GM21423 (cell line): Measurements from ENCODE around the gene PURB.
"Not testable (repeated sequence)": the region's sequence is repeated elsewhere in the genome, so short reads cannot be mapped to it uniquely, and the experiment has no call there.

ENCODE experiments used
- ATAC-seq: cut with Tn5 transposase; IDR thresholded peaks from one replicate; pipeline ENCODE4 v1.9.1; 2021; ENCODE audit warnings: mild to moderate bottlenecking, moderate library complexity; ENCODE audit not compliant: unreplicated experiment

PURB gene

GRCh38 chr7:44885394-44886317, at the start of gene PURB:
TSS of gene PURB (minus strand) at chr7:44885530. CDS start at chr7:44885348, 182 bp downstream.
- ATAC-seq, result peak; percentile 83

DNA sequence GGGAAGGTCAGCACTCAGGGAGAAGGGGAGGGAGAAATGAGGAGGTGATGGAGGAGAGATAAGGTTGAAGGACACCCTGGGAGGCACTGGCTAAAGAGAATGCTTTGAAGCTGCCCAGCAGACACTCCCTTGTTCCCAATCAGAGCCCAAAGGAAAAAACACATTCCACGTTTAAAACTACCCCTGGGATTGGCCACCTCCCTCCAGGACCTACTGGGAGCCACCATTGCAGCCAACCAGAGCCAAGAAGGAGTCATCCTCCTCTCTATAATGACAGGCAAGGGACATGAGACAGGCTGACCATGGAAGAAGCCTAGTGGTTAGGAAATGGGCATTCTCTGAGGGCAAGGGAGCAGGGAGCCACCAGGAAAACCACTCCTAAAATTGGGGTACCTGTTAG, 49.7 kb upstream of the PURB start:
- ATAC-seq, result no peak

- not testable (repeated sequence) for ATAC-seq
Measured at GRCh38 chr7:44934510-44934909, 49.2 kb upstream of the PURB start.

DNA sequence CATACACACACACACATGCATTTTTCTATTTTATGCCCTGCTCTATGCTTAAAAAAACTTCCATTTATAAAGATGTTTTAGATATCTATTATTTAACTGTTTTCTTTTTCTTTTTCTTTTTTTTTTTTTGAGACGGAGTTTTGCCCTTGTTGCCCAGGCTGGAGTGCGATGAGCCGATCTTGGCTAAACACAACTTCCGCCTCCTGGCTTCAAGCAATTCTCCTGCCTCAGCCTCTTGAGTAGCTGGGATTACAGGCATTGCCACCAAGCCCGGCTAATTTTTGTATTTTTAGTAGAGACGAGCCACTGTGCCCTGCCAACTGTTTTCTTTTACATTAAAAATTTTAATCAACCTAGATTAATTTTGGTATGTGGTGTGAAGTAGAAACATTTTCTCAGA, 45.6 kb upstream of the PURB start:
- no peak for ATAC-seq

DNA sequence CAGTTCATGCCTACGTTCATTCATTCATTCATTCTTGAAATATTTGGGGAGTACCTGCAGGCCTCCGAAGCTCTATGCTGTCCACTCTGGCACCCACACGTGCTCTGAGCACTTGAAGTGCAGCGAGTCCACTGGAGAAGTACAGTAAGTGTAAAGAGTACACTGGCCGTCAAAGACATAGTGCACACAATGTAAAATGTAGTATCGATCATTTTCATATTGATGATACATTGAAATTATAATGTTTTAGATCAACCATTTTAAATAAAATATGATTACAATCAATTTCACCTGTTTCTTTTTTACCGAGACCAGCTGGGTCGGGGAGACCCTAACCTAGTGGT, 37.0 kb upstream of the PURB start:
- ATAC-seq, result no peak

- ATAC-seq, result peak; percentile 70
Measured at GRCh38 chr7:44921607-44922350, 36.4 kb upstream of the PURB start.

GRCh38 chr7:44920119-44920518, 34.8 kb upstream of the PURB start:
- no peak for ATAC-seq

DNA sequence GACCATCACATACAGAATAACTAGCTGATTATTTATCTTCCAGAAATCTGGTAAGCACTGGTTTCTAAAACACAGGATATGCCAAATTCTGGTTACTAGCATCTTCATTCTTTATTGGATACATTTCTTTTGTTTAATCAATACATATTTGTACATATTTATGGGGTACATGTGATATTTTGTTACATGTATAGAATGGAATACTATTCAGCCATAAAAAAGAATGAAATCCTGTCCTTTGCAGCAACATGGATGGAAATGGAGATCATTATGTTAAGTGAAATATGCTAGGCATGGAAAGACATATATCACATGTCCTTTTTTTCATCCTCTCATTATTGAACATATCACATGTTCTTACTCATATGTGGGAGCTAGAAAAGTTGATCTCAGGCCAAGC, 32.7 kb upstream of the PURB start:
- ATAC-seq, result no peak

GRCh38 chr7:44917465-44917864, 32.1 kb upstream of the PURB start:
- ATAC-seq, result no peak

DNA sequence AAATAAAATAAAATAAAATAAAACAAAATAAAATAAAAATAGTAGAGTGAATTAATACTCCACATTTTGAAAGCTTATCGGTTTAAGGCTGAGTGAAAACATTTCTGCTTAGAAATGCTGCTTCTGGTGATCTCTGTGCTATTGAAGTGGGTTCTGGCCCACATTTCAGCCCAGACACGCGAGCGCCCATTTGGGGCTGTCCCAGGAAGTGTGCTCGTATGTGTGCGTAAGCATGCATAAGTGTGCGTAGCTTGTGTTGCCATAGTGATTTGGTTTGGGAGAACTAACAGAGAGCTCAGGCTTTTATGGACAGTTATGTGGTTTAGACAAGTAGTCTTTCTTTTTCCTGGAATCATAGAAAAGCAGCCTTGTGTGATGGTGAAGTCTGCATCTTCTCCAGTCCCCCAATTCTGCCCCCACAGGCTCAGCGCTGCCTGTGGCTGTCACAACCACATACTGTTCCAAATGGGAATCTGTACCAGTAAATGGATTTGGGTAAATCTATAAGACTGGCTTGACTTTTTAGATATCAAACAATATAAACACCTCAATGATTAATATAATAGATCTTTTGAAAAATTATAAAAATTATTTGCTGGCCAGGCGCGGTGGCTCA, 29.8 kb upstream of the PURB start:
- no peak for ATAC-seq

DNA sequence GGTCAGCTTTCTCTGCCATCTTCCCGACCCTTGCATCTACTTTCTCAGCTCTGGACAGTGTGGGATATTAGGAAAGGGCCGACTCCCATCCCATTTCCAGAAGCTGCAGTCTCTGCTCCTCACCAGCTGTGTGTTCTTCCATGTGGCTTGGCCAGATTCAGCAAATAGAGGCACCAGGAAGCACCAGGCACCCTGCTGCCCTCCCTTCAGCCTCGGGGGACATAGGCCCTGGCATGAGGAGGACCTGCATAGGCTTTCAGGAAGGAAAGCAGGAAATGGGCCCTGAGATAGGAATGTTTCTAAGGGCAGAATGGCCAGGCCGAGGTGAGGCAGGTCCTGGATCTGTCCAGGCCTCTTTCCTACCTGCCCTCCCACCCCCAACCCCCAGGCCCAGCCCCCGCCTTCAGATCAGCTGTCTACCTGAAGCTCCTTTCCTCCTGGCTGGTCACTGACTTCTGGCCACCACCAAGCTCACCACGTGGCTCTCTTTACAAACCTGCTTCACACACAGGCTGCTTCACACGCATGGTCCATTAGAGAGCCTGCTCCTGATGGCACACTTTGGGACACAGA, 27.5 kb upstream of the PURB start:
- no peak for ATAC-seq

- no peak for ATAC-seq
Measured at GRCh38 chr7:44911911-44912310, 26.6 kb upstream of the PURB start.

DNA sequence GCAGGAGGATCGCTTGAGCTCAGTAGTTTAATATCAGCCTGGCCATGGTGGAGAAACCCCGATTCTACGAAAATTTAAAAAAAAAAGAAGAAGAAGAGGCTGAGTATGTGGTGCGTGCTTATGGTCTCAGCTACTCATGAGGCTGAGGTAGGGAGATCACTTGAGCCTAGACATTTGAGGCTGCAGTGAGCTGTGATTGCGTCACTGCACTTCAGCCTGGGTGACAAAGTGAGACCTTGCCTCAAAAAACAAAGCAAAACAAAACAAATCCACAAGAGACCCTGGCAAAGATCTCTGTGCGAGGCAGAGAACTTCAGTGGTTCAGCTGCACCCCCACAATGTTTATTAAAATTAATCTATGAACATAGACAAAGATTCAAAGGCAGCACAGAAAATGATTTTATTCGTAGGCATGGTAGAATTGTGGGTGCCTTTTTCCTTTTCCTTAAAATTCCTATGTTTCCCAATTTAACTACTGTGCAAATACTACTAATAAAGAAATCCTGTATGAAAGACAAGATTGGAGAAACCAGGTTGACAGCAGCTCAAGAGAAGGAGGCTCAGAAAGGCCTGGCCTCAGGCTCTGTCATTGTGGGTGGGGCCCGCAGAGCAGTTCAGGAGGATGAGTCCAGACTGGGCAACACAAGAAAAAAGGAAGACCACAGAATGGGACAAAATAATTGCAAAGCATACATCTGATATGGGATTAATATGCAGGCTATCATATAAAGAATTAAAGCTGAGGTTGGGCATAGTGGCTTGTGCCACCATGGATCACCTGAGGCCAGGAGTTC, 24.5 kb upstream of the PURB start:
- ATAC-seq, result no peak

- ATAC-seq, result no peak
Measured at GRCh38 chr7:44906965-44907364, 21.6 kb upstream of the PURB start.

DNA sequence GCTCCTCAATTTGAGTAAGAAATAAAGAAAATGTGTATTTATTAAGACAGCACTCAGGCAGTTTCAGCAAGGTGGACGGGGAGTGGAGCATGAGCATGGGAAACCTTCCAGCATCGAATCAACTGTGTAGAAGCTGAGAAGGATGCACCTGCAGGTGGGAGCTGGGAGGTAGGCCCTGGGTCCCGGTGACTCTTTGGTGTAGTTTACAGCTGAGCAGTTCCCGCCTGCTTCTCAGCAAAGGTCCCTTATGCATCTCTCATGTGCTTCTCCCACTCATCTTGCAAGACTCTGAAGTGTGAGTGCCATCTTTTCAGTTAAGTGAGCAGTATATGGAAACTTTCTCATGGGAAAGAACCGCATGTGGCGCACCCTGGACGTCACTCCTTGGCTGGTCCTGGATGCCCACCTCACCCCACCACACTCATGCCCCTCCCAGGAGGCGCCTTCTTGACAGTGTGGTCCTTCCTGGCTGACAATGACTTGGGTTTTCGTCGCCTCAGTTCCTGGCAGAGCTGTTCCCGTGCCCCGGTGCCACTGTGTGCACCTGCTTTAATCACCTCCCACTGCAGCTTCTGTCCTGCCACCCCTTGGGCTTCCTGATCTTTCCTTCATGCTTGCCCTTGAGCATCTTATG, 19.8 kb upstream of the PURB start:
- no peak for ATAC-seq

DNA sequence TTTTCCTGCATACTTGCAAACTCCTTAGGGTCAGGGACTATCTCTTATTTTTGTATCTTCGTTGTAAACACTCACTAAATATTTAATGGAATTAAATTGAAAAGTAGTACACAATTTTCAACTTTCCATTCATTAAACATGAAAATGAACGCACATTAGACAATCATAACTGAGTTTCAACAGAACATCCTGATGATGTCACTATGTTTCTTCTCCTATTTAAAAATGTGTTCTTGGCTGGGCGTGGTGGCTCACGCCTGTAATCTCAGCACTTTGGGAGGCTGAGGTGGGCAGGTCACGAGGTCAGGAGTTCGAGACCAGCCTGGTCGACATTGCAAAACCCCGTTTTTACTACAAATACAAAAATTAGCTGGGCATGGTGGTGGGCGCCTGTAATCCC, 14.1 kb upstream of the PURB start:
- no peak for ATAC-seq

- no peak for ATAC-seq
Measured at GRCh38 chr7:44898039-44898438, 12.7 kb upstream of the PURB start.

- no peak for ATAC-seq
Measured at GRCh38 chr7:44897309-44897708, 12.0 kb upstream of the PURB start.

- ATAC-seq, result no peak
Measured at GRCh38 chr7:44894888-44895580, 9.7 kb upstream of the PURB start.
